Pancreas (tissue), 10 donors: ENCODE results near the gene ZNF506. TPM values are rescaled to one million over a fixed set of nuclear protein-coding genes. Genes with fewer than 3 reads are reported as not detected.
A peak's percentile ranks its signal among the peaks of the same experiment; 100 is the strongest.
"Not testable (repeated sequence)": the region's sequence is repeated elsewhere in the genome, so short reads cannot be mapped to it uniquely, and the experiment has no call there.

Experiments
- ATAC-seq, 4 donors: fragments of 200-7000 bp; cut with Tn5 transposase; one replicate each; pipeline versions ENCODE4 v1.8.0 to v1.9.1; 2020; ENCODE audit warnings: mild to moderate bottlenecking in 4 of 4, moderate library complexity in 4 of 4
- DNase-seq, 6 donors: peaks; one replicate each; pipeline ENCODE4 v3.0.0-alpha.2; 2020
- FAIRE-seq: peaks from 2 replicates; lab custom pipeline; 2012; peaks lifted over from hg19 to GRCh38; lab: Jason Lieb, UNC
- H3K27ac ChIP-seq, 4 donors: fragments of 200-600 bp; sonication (generic); 1 replicate in 3 of 4; 2 replicates in 1 of 4; pipeline versions ENCODE4 v1.5.0 to v1.8.0; 2020
- H3K27me3 ChIP-seq, 4 donors: fragments of 200-600 bp; one replicate each; pipeline ENCODE4 v1.8.0; 2021
- H3K36me3 ChIP-seq, 3 donors: fragments of 200-600 bp; sonication (generic) in 1 of 3; one replicate each; pipeline versions ENCODE4 v1.5.0 to v1.8.0; 2020 to 2021
- H3K4me1 ChIP-seq, 3 donors: fragments of 200-600 bp; one replicate each; pipeline ENCODE4 v1.8.0; 2021
- H3K4me3 ChIP-seq, 4 donors: fragments of 200-600 bp; sonication (generic) in 2 of 4; one replicate each; pipeline versions ENCODE4 v1.5.0 to v1.8.0; 2020 to 2021
- H3K9me3 ChIP-seq, 4 donors: fragments of 200-600 bp; one replicate each; pipeline ENCODE4 v1.8.0; 2021
- CTCF ChIP-seq, 4 donors: fragments of 200-600 bp; sonication (generic) in 3 of 4; IDR thresholded peaks; one replicate each; pipeline versions ENCODE4 v1.5.0 to v1.8.0; 2021; ENCODE audit warnings: antibody characterized with exemption in 4 of 4
- WGBS, 2 donors: extraction: QIAGEN DNeasy Blood & Tissue Kit; methylation state at CpG; one replicate each; pipeline ENCODE4 v1.1.7; 2013; 5-methylcytosine and 5-hydroxymethylcytosine counted together
- intact Hi-C, 3 donors: fragments of 100-400 bp; cut with DNase I; formaldehyde crosslinking; loops; one replicate each; pipeline versions ENCODE4 v1.11.1 to v1.14.2; 2022
- polyA plus RNA-seq, 2 donors: library from polyadenylated mRNA; stranded (reverse); fragments of 200-250 nt; gene quantifications; one replicate each; pipeline ENCODE4 v1.2.3, GENCODE V29; 2013
- total RNA-seq, 6 donors: library from RNA; stranded (reverse); fragmentation: NEBNext Ultra II Directional in 4 of 6; extraction: Animal tissue kit (Norgen Biotek cat#: 25700) in 4 of 6; gene quantifications; one replicate each; pipeline versions ENCODE4 v1.2.1 to v1.2.4, GENCODE V29; 2021 to 2023
- donor health status: healthy with polysubstance abuse.
- donor health status: DM: no; HTN: no; CAD: no; lungs with moderate emphysema.
- donor health status: DM: no; HTN: no; CAD: no.
- donor health status: control.
- donor health status: control.
- donor health status: Bipolar disorder and iron deficiency.
- donor health status: DM: yes; HTN: yes; CAD: no.
- donor health status: DM: no; HTN: no; CAD: no.
- donor health status: DM: no; HTN: no; CAD: no.
- donor health status: DM: yes; HTN: yes; CAD: no.

Gene ZNF506
- 10 to 100 TPM; 10.5 to 17.2 (median 11.5) TPM for total RNA-seq
- polyA plus RNA-seq = 1 to 10 TPM; 6.1 to 6.5 TPM

DNA sequence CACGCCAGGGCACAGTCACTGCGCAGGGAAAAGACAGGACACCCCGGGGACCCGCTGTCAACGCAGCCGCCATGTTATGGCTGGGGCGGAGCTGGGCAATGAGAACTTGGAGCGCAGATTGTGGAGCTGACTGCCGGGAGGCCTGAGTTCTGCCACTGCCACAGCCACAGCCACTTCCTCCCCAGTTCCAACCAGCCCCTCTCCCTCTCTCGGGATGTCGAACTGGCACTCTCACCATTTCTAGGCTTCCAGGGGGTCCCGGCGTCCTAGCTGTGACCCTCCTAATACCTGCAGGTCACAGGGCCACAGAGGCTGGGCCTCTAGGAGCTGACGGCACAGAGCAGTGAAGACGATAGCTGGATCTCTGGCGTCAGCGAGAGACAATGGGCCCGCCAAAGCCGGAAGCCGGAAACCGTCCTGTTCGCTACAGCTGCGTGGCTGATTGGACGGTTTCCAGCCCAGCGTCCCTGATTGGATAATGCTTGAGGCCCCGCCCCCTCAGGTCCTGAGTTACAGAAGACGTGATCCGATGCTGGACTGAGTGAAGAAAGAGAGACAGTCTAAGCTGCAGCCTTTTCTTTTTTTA is at the start of gene ZNF506:
ZNF506 (minus strand) TSS at position 385 of the 586 bp plus-strand sequence; CDS start at position 238, 147 bp downstream.
- H3K4me3 ChIP-seq = peak within 1 kb of the TSS; percentile 55 to 75 (median 64)
- FAIRE-seq = peak; percentile 98
- H3K4me1 ChIP-seq = peaks cover 0 to 3% (median 0%) of the 10 kb centered on the region in 3 donors
- H3K36me3 ChIP-seq = no peaks in the 10 kb centered on the region
- peak within 1 kb of the TSS; percentile 84 to 95 (median 90) for H3K27ac ChIP-seq
- WGBS, 2 donors = 0 to 1% methylated on average over 27 to 28 of the region's 28 CpGs
- intact Hi-C loops = no loop called here
- no peaks in the 10 kb centered on the region for H3K27me3 ChIP-seq
- no peak for TF ChIP-seq CTCF (IDR thresholded peaks at IDR 0.05)
- ATAC-seq = peak; percentile 97 to 99 (median 97)
- DNase-seq = peak; percentile 97 to 100 (median 99)
- no peaks in the 10 kb centered on the region for H3K9me3 ChIP-seq

GRCh38 chr19:19870086-19870485 is 48.5 kb upstream of the ZNF506 start:
- H3K4me1 ChIP-seq = peaks cover 6 to 15% (median 7%) of the 10 kb centered on the region in 3 donors
- H3K36me3 ChIP-seq, intact Hi-C loops, H3K4me3 ChIP-seq, ATAC-seq, H3K27ac ChIP-seq, H3K9me3 ChIP-seq, H3K27me3 ChIP-seq, FAIRE-seq, DNase-seq: not testable (repeated sequence)
- 88 to 92% methylated on average over 5 of the region's 5 CpGs for WGBS, 2 donors

DNA sequence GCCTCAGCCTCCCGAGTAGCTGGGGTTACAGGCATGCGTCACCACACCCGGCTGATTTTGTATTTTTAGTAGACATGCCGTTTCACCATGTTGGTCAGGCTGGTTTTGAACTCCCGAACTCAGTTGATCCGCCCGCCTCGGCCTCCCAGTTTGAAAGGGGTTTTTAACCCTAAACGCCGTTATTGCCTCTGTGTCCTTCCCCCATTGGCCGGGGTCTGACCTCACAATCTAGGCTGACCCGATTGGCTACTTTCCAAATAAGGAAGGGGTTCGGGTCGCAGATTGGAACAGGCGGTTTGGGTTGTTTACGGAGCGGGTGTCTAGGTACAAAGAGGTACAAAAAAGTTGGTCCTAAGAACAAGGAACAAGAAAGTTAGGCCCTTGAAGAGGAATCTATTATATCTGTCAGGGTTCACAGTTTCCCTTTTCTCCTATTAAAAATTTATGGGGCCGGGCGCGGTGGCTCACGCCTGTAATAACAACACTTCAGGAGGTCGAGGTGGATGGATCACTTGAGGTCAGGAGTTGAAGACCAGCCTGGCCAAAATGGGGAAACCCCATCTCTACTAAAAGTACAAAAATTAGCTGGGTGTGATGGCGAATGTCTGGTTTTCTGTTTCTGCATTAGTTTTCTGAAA is 45.2 kb upstream of the ZNF506 start:
- Histone ChIP-seq H3K9me3 (no peaks in the 10 kb centered on the region), H3K36me3 (no peaks in the 10 kb centered on the region), H3K27ac (peak overlapping the region; percentile 85 to 96 (median 92)), H3K4me1 (peaks cover 6 to 15% (median 7%) of the 10 kb centered on the region in 3 donors), H3K27me3 (no peaks in the 10 kb centered on the region), H3K4me3 (peak overlapping the region; percentile 49 to 80 (median 62))
- DNase-seq (peak in 2 of 6 donors; percentile 23 to 51), FAIRE-seq (no peak), ATAC-seq (peak in 1 of 4 donors; percentile 6)
- no peak for TF ChIP-seq CTCF (IDR thresholded peaks at IDR 0.05)
- intact Hi-C loops = no loop called here
- WGBS, 2 donors = 3 to 4% methylated on average over 23 of the region's 23 CpGs

- H3K27me3 ChIP-seq = no peaks in the 10 kb centered on the region
- peaks cover 6 to 15% (median 7%) of the 10 kb centered on the region in 3 donors for H3K4me1 ChIP-seq
- no peaks in the 10 kb centered on the region for H3K9me3 ChIP-seq
- ATAC-seq (peak; percentile 97 to 99 (median 98)), DNase-seq (peak; percentile 94 to 98 (median 96)), FAIRE-seq (peak; percentile 83)
- peak within 1 kb of the TSS; percentile 49 to 80 (median 62) for H3K4me3 ChIP-seq
- 0% methylated on average over 43 of the region's 43 CpGs for WGBS, 2 donors
- peak within 1 kb of the TSS; percentile 85 to 96 (median 92) for H3K27ac ChIP-seq
- no peaks in the 10 kb centered on the region for H3K36me3 ChIP-seq
- intact Hi-C loops = no loop called here
- no peak for TF ChIP-seq CTCF (IDR thresholded peaks at IDR 0.05)
These were observed 44.4 kb upstream of the ZNF506 start, which contains the start of gene ZNF253 for GRCh38 chr19:19865750-19866610. Gene ZNF253, plus strand, starts transcription at chr19:19865882. Its CDS starts 115 bp downstream, at chr19:19865997.
